SK-N-SH treated with all-trans-retinoic acid at 6 μM for 48 hours (cell line): ENCODE results near the gene APC2.

ENCODE experiments used
- ATAC-seq: fragments of 200-7000 bp; cut with Tn5 transposase; 3 replicates; pipeline ENCODE4 v1.9.1; 2020; ENCODE audit warnings: mild to moderate bottlenecking, moderate library complexity
- ARNTL ChIP-seq: fragments of 450-650 bp; formaldehyde crosslinking; IDR thresholded peaks from 2 replicates; pipeline ENCODE4 v1.5.0; 2020; ENCODE audit warnings: low read depth, mild to moderate bottlenecking, moderate library complexity, borderline replicate concordance
- CSRNP3 ChIP-seq: fragments of 250-450 bp; sonication (Bioruptor Pico); IDR thresholded peaks from 2 replicates; pipeline ENCODE4 v1.5.1; 2021; ENCODE audit warnings: mild to moderate bottlenecking, moderate library complexity
- ESRRG ChIP-seq: fragments of 250-450 bp; sonication (Bioruptor Pico); IDR thresholded peaks from 2 replicates; pipeline ENCODE4 v1.6.1; 2021; ENCODE audit warnings: mild to moderate bottlenecking
- GLIS3 ChIP-seq: fragments of 250-450 bp; sonication (Bioruptor Pico); IDR thresholded peaks from 2 replicates; pipeline ENCODE4 v1.5.0; 2020; ENCODE audit warnings: mild to moderate bottlenecking, moderate library complexity
- ISL1 ChIP-seq: fragments of 250-450 bp; sonication (Bioruptor Pico); IDR thresholded peaks from 2 replicates; pipeline ENCODE4 v2.1.2; 2022; ENCODE audit warnings: mild to moderate bottlenecking, moderate library complexity
- OSR1 ChIP-seq: fragments of 250-450 bp; sonication (Bioruptor Pico); IDR thresholded peaks from 2 replicates; pipeline ENCODE4 v1.8.0; 2022; ENCODE audit warnings: moderate library complexity, mild to moderate bottlenecking, inconsistent platforms
- PATZ1 ChIP-seq: fragments of 250-450 bp; sonication (Bioruptor Pico); IDR thresholded peaks from 2 replicates; pipeline ENCODE4 v1.8.0; 2020; ENCODE audit warnings: mild to moderate bottlenecking, moderate library complexity, borderline replicate concordance
- RARB ChIP-seq: fragments of 250-450 bp; sonication (Bioruptor Pico); IDR thresholded peaks from 2 replicates; pipeline ENCODE4 v1.8.0; 2021; ENCODE audit warnings: mild to moderate bottlenecking, moderate library complexity
- SNAI2 ChIP-seq: fragments of 250-450 bp; sonication (Bioruptor Pico); IDR thresholded peaks from 2 replicates; pipeline ENCODE4 v1.5.0; 2020; ENCODE audit warnings: mild to moderate bottlenecking, moderate library complexity
- TCF4 ChIP-seq: fragments of 250-450 bp; sonication (Bioruptor Pico); IDR thresholded peaks from 2 replicates; pipeline ENCODE4 v1.8.0; 2021; ENCODE audit warnings: mild to moderate bottlenecking, moderate library complexity, borderline replicate concordance
- TSHZ2 ChIP-seq: fragments of 250-450 bp; sonication (Bioruptor Pico); IDR thresholded peaks from 2 replicates; pipeline ENCODE4 v1.5.0; 2020; ENCODE audit warnings: mild to moderate bottlenecking, moderate library complexity
- ZC3H10 ChIP-seq: fragments of 250-450 bp; sonication (Bioruptor Pico); IDR thresholded peaks from 2 replicates; pipeline ENCODE4 v1.5.1; 2021; ENCODE audit warnings: mild to moderate bottlenecking, moderate library complexity
- ZFP3 ChIP-seq: fragments of 250-450 bp; sonication (Bioruptor Pico); IDR thresholded peaks from 2 replicates; pipeline ENCODE4 v1.5.0; 2020; ENCODE audit warnings: mild to moderate bottlenecking, moderate library complexity
- ZFP30 ChIP-seq: fragments of 450-650 bp; formaldehyde crosslinking; IDR thresholded peaks from 2 replicates; pipeline ENCODE4 v1.5.0; 2022; ENCODE audit warnings: mild to moderate bottlenecking, moderate library complexity
- ZNF565 ChIP-seq: fragments of 450-650 bp; formaldehyde crosslinking; conservative IDR thresholded peaks from 2 replicates; pipeline ENCODE4 v1.5.0; 2020; ENCODE audit warnings: low read depth, mild to moderate bottlenecking, moderate library complexity
- ZNF70 ChIP-seq: fragments of 450-650 bp; formaldehyde crosslinking; IDR thresholded peaks from 2 replicates; pipeline ENCODE4 v1.5.0; 2020; ENCODE audit warnings: mild to moderate bottlenecking, moderate library complexity
- ZNF8 ChIP-seq: fragments of 450-650 bp; formaldehyde crosslinking; IDR thresholded peaks from 2 replicates; pipeline ENCODE4 v1.5.0; 2020; ENCODE audit warnings: mild to moderate bottlenecking, moderate library complexity
- TF ChIP-seq, protein P1 (sequence below): fragments of 250-450 bp; sonication (Bioruptor Pico); IDR thresholded peaks from 2 replicates; pipeline ENCODE4 v1.8.0; 2021; ENCODE audit warnings: low read depth, mild to moderate bottlenecking, moderate library complexity, borderline replicate concordance
- TF ChIP-seq, protein P2 (sequence below): fragments of 250-450 bp; sonication (Bioruptor Pico); IDR thresholded peaks from 2 replicates; pipeline ENCODE4 v1.5.1; 2020; ENCODE audit warnings: low read depth, mild to moderate bottlenecking, moderate library complexity

The APC2 gene

GRCh38 chr19:1438035-1438932 is 11.6 kb upstream of the APC2 start, which contains the start of gene RPS15:
Gene RPS15, plus strand, starts transcription at chr19:1438396. Its CDS starts 30 bp downstream, at chr19:1438426.
- ATAC-seq, result peak; percentile 86
- TF ChIP-seq ESRRG (CRISPR knock-in tag), result no peak
- TF ChIP-seq TSHZ2 (CRISPR knock-in tag), result 0 out of 2 replicates have a peak, but pooled peaks have one; percentile 18

DNA sequence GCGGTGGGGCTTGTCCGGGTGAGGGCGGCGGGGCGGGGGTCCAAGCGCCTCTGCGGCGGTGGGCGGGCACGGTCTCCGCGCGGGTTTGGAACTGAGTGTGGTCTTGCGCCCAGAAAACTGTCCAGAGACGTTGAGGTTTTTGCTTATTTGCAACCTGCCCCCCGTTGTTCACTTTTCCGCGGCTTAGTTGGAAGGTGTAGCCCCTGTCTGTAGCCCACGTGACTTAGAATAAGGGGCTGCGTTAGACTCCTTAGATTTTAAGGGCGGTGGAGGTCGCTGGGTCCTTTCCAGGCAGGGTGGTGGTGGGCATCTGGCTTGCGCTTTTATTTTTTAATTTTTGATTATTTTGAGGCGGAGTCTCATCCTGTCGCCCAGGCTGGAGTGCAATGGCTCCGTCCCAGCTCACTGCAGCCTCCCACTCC is 11.0 kb upstream of the APC2 start:
- peak; percentile 11 for ATAC-seq
- TF ChIP-seq, protein P1, sequence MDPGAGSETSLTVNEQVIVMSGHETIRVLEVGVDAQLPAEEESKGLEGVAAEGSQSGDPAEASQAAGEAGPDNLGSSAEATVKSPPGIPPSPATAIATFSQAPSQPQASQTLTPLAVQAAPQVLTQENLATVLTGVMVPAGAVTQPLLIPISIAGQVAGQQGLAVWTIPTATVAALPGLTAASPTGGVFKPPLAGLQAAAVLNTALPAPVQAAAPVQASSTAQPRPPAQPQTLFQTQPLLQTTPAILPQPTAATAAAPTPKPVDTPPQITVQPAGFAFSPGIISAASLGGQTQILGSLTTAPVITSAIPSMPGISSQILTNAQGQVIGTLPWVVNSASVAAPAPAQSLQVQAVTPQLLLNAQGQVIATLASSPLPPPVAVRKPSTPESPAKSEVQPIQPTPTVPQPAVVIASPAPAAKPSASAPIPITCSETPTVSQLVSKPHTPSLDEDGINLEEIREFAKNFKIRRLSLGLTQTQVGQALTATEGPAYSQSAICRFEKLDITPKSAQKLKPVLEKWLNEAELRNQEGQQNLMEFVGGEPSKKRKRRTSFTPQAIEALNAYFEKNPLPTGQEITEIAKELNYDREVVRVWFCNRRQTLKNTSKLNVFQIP (CRISPR knock-in tag), result no peak
- TF ChIP-seq, protein P2, sequence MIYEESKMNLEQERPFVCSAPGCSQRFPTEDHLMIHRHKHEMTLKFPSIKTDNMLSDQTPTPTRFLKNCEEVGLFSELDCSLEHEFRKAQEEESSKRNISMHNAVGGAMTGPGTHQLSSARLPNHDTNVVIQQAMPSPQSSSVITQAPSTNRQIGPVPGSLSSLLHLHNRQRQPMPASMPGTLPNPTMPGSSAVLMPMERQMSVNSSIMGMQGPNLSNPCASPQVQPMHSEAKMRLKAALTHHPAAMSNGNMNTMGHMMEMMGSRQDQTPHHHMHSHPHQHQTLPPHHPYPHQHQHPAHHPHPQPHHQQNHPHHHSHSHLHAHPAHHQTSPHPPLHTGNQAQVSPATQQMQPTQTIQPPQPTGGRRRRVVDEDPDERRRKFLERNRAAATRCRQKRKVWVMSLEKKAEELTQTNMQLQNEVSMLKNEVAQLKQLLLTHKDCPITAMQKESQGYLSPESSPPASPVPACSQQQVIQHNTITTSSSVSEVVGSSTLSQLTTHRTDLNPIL (CRISPR knock-in tag), result no peak
- TF ChIP-seq SNAI2 (CRISPR knock-in tag), result no peak
- TF ChIP-seq PATZ1 (CRISPR knock-in tag), result no peak
- no peak for TF ChIP-seq ZFP3 (CRISPR knock-in tag)
- TF ChIP-seq RARB (CRISPR knock-in tag), result no peak
- TF ChIP-seq TCF4 (CRISPR knock-in tag), result no peak
- no peak for TF ChIP-seq ESRRG (CRISPR knock-in tag)
- TF ChIP-seq ARNTL (CRISPR knock-in tag), result no peak
- no peak for TF ChIP-seq ZC3H10 (CRISPR knock-in tag)
- no peak for TF ChIP-seq CSRNP3 (CRISPR knock-in tag)
- TF ChIP-seq GLIS3 (CRISPR knock-in tag), result no peak
- no peak for TF ChIP-seq OSR1 (CRISPR knock-in tag)
- no peak for TF ChIP-seq ZNF8 (CRISPR knock-in tag)
- no peak for TF ChIP-seq ZNF70 (CRISPR knock-in tag)
- TF ChIP-seq ZFP30 (CRISPR knock-in tag), result no peak
- TF ChIP-seq ISL1 (CRISPR knock-in tag), result no peak
- no peak for TF ChIP-seq ZNF565 (CRISPR knock-in tag)
- TF ChIP-seq, all 23 proteins: peak for 0

DNA sequence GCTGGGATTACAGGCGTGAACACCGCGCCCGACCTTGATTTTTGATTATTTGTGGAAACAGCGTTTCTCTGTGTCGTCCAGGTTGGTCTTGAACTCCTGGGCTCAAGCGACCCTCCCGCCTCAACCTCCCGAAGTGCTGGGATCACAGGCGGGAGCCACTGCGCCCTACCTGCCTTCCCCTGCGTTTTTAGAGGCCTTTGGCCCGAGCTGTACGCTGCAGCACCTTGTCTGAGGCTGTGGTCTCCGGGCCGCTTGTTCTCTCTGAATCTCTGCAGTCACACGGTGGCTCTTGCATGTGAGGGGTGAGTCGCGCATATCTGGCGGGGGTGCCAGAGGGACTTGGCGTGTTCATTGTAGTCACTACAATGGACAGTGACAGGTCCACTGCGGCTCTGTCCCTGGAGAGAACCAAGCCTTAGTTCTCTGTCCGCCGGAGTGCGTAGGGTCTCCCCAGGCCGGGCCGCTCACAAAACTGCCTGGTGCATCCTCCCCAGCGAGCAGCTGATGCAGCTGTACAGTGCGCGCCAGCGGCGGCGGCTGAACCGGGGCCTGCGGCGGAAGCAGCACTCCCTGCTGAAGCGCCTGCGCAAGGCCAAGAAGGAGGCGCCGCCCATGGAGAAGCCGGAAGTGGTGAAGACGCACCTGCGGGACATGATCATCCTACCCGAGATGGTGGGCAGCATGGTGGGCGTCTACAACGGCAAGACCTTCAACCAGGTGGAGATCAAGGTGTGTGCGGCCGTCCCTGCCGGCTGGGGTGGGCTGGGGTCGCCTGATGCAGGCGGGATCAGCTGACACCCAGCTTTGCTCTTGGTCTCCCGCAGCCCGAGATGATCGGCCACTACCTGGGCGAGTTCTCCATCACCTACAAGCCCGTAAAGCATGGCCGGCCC is 10.2 kb upstream of the APC2 start:
- peak; percentile 27 for ATAC-seq
